Osteoblast (primary cell): ENCODE measurements around the gene GARRE1. TPM values are rescaled to one million over a fixed set of nuclear protein-coding genes. Genes with fewer than 3 reads are reported as not detected.

ENCODE experiments used
- DNase-seq: peaks from one replicate; pipeline ENCODE4 v3.0.0; 2011; ENCODE audit warnings: low spot score, mixed read lengths; ENCODE audit not compliant: insufficient read length; ENCODE audit errors: missing footprints
- H2AFZ ChIP-seq: 2 replicates; pipeline ENCODE4 v1.6.0; 2011; ENCODE audit warnings: mild to moderate bottlenecking, low read length
- H3K27ac ChIP-seq: 2 replicates; pipeline ENCODE4 v1.5.1; 2011; ENCODE audit warnings: mild to moderate bottlenecking, low read depth, low read length, moderate library complexity
- H3K27me3 ChIP-seq: 2 replicates; pipeline ENCODE4 v1.6.0; 2012; ENCODE audit warnings: mild to moderate bottlenecking, control low read depth, inconsistent platforms, low read length, moderate library complexity; ENCODE audit not compliant: insufficient read depth
- H3K36me3 ChIP-seq: 2 replicates; pipeline ENCODE4 v1.5.1; 2011; ENCODE audit warnings: mild to moderate bottlenecking, low read length, control low read depth, moderate library complexity; ENCODE audit not compliant: insufficient read depth
- H3K4me1 ChIP-seq: 2 replicates; pipeline ENCODE4 v1.5.1; 2011; ENCODE audit warnings: mild to moderate bottlenecking, low read length, control low read depth, moderate library complexity; ENCODE audit not compliant: insufficient read depth
- H3K4me2 ChIP-seq: 2 replicates; pipeline ENCODE4 v1.6.0; 2011; ENCODE audit warnings: mild to moderate bottlenecking, low read length; ENCODE audit not compliant: insufficient read depth
- H3K4me3 ChIP-seq: fragments of 200-600 bp; sonication (generic); 3 replicates; pipeline ENCODE4 v1.5.1; 2012; ENCODE audit warnings: mild to moderate bottlenecking, low read length, inconsistent platforms; ENCODE audit not compliant: insufficient read depth
- H3K79me2 ChIP-seq: 2 replicates; pipeline ENCODE4 v1.6.0; 2012; ENCODE audit warnings: mild to moderate bottlenecking, low read length, control low read depth, inconsistent platforms; ENCODE audit not compliant: insufficient read depth
- H3K9me3 ChIP-seq: 2 replicates; pipeline ENCODE4 v1.5.1; 2011; ENCODE audit warnings: low read depth, low read length, control low read depth
- H4K20me1 ChIP-seq: 2 replicates; pipeline ENCODE4 v1.6.0; 2012; ENCODE audit warnings: mild to moderate bottlenecking, low read length, control low read depth; ENCODE audit not compliant: insufficient read depth
- total RNA-seq: library from RNA; depleted of rRNA; stranded (reverse); fragments of >200 nt; gene quantifications from 2 replicates; pipeline ENCODE4 v1.2.3, GENCODE V29; 2012
- TF ChIP-seq, protein P1 (sequence below): IDR thresholded peaks from 2 replicates; pipeline ENCODE4 v1.5.1; 2011; ENCODE audit warnings: mild to moderate bottlenecking, low read depth, low read length, moderate library complexity; ENCODE audit errors: extremely low read depth

Gene GARRE1
- total RNA-seq, 1 donor = 25.0 TPM

DNA sequence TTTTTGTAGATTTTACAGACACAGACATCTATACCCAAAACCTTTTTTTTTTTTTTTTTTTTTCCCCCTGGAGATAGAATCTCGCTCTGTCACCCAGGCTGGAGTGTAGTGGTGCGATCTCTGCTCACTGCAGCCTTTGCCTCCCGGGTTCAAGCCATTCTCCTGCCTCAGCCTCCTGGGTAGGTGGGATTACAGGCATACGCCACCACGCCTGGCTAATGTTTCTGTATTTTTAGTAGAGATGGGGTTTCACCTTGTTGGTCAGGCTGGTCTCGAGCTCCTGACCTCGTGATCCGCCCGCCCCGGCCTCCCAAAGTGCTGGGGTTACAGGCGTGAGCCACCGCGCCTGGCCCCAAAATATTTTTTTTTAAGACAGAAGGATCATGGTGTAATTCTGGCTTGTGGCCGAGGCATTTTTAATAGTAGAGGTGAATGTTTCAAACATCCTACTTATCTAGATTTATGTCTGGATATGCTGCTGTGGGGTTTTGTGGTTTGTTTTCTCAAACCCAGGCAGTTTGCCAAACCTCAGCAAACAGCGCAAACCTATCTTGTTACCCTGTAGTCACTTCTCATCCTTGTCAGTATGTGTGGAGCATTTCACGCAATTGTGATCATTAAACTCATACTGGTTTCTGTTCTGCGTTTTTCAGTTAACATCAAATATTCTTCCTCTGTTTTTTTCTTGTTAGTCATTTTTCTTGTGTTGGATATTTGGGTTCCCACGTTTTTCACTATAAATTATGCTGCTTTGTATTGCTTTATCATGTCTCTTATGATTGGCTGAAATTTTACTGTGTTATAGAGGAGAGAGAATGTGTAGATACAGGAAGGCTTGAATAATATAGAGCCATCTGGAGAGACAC is 36.2 kb upstream of the GARRE1 start:
- Histone ChIP-seq H3K4me2 (peak overlapping the region; percentile 63), H3K4me1 (peaks cover 13% of the 10 kb centered on the region), H3K4me3 (no peak overlapping the region), H3K36me3 (peaks cover 56% of the 10 kb centered on the region), H4K20me1 (peaks cover 27% of the 10 kb centered on the region), H3K27me3 (no peaks in the 10 kb centered on the region), H3K79me2 (peaks cover 28% of the 10 kb centered on the region), H3K27ac (peak overlapping the region; percentile 90), H3K9me3 (no peaks in the 10 kb centered on the region), H2AFZ (no peak overlapping the region)
- TF ChIP-seq, protein P1, sequence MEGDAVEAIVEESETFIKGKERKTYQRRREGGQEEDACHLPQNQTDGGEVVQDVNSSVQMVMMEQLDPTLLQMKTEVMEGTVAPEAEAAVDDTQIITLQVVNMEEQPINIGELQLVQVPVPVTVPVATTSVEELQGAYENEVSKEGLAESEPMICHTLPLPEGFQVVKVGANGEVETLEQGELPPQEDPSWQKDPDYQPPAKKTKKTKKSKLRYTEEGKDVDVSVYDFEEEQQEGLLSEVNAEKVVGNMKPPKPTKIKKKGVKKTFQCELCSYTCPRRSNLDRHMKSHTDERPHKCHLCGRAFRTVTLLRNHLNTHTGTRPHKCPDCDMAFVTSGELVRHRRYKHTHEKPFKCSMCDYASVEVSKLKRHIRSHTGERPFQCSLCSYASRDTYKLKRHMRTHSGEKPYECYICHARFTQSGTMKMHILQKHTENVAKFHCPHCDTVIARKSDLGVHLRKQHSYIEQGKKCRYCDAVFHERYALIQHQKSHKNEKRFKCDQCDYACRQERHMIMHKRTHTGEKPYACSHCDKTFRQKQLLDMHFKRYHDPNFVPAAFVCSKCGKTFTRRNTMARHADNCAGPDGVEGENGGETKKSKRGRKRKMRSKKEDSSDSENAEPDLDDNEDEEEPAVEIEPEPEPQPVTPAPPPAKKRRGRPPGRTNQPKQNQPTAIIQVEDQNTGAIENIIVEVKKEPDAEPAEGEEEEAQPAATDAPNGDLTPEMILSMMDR = no peak
- peak; percentile 86 for DNase-seq

DNA sequence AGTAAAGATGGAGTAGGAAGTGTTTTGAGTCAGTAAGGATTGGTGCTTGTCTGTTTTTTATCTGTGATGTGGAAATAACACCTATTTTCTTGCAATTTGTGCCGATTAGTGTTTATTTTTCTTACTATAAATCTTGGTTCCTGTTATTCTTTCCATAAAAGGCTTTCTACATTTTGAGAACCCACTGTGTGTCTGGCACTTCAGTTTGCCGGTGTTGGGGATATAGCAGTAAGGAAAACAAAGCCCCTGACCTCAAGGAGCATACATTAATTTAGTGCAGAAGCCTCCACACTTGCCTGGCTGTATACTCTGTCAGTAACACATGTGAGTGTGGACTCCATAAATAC is 35.6 kb upstream of the GARRE1 start:
- Histone ChIP-seq H3K9me3 (no peaks in the 10 kb centered on the region), H3K27me3 (no peaks in the 10 kb centered on the region), H3K4me3 (no peak overlapping the region), H3K27ac (peak overlapping the region; percentile 90), H3K36me3 (peaks cover 57% of the 10 kb centered on the region), H3K4me1 (peaks cover 13% of the 10 kb centered on the region), H4K20me1 (peaks cover 33% of the 10 kb centered on the region), H2AFZ (no peak overlapping the region), H3K79me2 (peaks cover 31% of the 10 kb centered on the region), H3K4me2 (peak overlapping the region; percentile 63)
- TF ChIP-seq, protein P1 = no peak
- DNase-seq = no peak

DNA sequence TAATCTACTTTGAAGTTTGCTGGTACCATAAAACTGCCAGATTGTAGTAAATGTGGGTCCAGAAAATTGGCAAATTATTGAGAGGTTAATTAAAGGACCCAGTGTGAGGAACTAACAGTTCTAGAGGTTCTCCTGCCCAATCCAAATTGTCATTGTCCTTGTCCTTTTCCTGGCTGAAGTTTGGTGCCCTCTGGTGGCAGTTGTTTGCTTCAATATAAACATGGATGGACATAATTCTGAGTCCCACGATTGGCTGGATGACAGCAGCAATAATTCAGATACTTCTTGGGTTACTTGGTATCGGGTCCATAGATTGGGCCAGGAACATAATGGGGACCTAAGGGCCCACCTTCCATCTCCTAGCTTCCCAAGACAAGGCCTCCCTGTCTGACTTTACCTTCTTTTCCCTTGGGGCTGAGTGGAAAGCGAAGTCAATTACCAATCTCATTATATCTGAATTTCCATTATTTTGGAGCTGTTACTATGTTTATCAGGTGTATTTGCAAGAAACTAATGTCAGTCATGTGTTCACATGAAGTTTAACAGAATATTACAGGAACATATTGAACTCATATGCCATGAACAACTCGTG is 33.8 kb upstream of the GARRE1 start:
- TF ChIP-seq, protein P1 = peak; percentile 85
- Histone ChIP-seq H3K27me3 (no peaks in the 10 kb centered on the region), H3K4me2 (no peak overlapping the region), H3K4me1 (peaks cover 28% of the 10 kb centered on the region), H3K27ac (no peak overlapping the region), H3K79me2 (peaks cover 34% of the 10 kb centered on the region), H3K36me3 (peaks cover 60% of the 10 kb centered on the region), H3K4me3 (no peak overlapping the region), H2AFZ (no peak overlapping the region), H3K9me3 (no peaks in the 10 kb centered on the region), H4K20me1 (peaks cover 46% of the 10 kb centered on the region)
- no peak for DNase-seq

DNA sequence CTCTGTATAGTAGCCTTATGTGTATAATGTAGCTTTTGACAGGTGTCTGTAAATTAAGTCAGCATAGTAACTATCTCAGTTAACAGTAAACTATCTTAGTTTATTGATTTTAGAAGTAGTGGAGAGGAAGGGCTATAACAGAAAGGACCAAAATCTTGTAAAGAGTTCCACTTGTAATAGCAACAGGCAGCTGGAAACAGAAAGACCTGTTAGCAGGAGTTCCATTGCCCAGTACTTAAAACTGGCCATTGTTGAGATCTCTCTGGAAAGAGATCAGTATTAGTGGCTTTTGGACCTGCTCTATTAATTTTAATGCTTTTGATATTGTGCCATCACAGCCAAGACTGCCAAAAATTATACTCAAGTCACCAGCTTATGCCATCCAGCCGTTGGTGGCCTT is 32.0 kb upstream of the GARRE1 start:
- TF ChIP-seq, protein P1 = no peak
- H3K36me3 ChIP-seq = peaks cover 72% of the 10 kb centered on the region
- H3K79me2 ChIP-seq = peaks cover 34% of the 10 kb centered on the region
- no peak overlapping the region for H3K4me3 ChIP-seq
- H3K4me1 ChIP-seq = peaks cover 35% of the 10 kb centered on the region
- no peak overlapping the region for H3K4me2 ChIP-seq
- H2AFZ ChIP-seq = no peak overlapping the region
- no peak for DNase-seq
- peaks cover 48% of the 10 kb centered on the region for H4K20me1 ChIP-seq
- no peaks in the 10 kb centered on the region for H3K9me3 ChIP-seq
- no peaks in the 10 kb centered on the region for H3K27me3 ChIP-seq
- H3K27ac ChIP-seq = no peak overlapping the region
